Activated naive CD8-positive, alpha-beta T cell treated with anti-CD3 and anti-CD28 coated beads, Interleukin-2, amount 50 U/mL, for 16 hours (primary cell): ENCODE results near the gene RSRP1.

Source experiments
- DNase-seq: peaks from one replicate; pipeline ENCODE4 v3.0.0-alpha.2; 2020; ENCODE audit warnings: low read depth, low spot score

The RSRP1 gene

DNA sequence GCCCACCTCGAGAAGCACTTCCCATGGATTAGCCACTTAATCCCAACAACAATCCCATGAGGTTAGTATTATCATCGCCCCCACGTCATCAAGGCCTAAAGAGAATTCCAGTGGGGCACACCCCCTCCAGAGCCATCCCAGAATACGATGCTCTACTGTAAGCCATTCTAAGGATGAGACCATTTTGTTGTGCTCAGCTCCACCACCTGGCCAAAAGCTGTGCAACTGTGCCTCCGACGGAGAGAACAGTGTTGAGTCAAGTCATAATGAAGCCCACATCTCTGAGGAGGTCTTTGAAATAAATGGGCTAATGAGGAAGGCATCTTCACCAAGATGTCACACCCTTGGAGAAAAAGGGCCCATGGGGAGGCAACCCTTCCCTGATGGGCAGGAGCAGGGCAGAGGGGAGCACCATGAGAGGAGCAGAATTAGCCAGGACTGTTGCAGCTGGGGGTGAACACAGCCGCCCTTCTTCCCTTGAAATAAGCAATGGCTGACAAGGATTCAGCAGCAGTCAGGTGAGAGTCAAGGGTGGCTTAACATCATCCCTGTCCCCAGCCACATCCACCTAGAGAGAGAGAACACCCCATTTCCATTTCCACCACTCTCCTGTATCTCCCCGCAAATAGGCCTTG lies 29.5 kb downstream of the RSRP1 start:
- no peak for DNase-seq

GRCh38 chr1:25217015-25217414 lies 30.2 kb downstream of the RSRP1 start:
- DNase-seq, result no peak

DNA sequence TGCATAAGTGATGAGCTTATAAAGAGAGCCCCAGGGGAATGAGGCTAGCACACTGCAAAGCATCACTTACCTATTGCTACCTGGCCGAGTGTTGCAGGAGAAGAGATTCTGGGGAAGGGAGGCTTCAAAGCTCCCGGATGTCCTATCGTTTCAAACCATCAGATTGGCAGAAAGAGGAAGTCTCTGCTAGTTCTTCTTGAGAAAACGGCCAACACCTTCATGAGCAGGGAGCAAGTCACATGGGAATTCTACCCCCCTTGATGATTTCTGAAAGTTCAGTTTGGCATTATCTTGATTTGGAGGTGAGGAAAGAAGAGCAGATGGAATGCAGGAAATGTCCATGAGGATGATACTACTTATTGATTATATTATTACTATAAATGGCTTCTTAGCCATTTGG lies 31.1 kb downstream of the RSRP1 start:
- no peak for DNase-seq

- no peak for DNase-seq
These were observed 34.5 kb downstream of the RSRP1 start for GRCh38 chr1:25212725-25213124.

DNA sequence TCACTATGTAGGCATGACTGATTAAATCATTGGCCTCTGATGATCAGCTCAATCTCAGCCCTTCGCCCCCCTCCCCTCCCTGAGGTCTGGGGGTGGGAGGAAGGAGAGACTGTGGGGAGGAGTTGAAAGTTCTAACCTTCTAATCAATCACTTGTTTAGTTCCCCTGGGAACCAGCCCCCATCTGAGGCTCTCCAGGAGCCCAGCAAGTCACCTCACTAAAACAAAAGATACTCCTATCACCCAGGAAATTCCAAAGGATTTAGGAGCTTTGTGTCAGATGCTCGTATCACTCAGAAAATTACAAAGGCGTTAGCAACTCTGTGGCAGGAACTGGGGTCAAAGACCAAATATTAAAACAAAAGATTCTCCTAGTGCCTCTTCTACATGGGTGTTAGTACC lies 36.5 kb downstream of the RSRP1 start:
- no peak for DNase-seq

DNA sequence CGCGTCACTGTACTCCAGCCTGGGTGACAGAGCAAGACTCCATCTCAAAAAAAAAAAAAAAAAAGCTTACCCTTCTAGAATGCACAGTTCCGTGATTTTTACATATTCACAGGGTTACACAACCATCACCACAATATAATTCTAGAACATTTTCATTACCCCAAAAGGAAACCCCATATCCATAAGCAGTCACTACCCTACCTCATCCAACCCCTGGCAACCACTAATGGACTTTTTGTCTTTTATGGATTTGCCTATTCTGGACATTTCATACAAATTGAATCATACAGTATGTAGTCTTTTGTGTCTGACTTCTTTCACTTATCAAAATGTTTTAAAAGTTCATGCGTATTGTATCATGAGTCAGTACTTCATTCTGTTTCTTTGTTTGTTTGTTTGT lies 37.7 kb downstream of the RSRP1 start:
- DNase-seq, result no peak

DNA sequence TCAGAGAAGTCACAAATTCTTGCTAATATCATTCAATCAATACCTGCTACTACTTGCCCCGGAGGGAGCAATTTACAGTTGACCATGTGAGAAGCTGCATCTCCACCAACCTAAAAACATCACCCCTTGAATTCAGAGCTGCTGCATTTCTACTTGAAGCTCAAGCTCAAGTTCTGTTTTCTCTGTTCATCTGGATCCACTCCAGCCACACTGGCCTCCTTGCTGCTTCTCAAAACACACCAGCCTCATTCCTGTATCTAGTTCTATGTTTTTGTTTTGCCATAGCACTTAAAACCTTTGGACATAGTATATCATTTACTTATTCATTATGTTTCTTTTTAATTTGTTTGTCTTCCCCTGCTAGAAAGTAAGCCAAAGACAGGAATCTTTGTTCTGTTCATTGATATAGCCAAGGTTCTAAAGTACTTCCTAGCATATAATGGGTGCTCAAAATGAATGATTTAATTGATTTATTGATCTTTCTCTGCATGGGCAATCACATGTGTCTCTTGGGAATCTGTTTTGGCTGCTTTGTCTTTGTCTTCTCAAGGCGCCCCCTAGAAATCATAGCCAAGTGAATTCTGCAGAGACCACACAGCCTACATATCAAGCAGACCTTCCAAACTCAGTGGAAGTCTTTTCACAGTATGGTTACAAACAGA lies 38.6 kb downstream of the RSRP1 start:
- DNase-seq, result no peak

GRCh38 chr1:25208092-25208491 lies 39.2 kb downstream of the RSRP1 start:
- no peak for DNase-seq

DNA sequence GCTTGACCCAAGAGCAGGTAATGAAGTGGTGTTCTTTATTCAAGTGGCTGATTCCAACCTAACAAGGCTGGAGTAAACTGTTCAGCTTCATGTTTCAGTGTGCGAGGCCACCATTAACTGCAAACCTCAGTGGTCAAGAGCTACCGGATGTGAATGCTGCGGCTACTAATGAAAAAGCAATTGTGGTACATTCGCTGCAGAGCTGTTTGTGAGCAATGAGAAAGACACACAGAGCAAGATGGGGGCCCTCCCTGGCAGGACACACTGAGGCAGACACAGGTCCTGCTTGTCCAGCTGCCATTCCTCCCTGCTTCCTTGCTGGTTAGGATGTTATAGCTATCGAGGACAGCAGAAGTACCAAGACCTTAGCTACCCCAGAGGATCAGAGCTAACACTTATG lies 41.1 kb downstream of the RSRP1 start:
- DNase-seq, result no peak

- DNase-seq, result no peak
These were observed 41.5 kb downstream of the RSRP1 start for GRCh38 chr1:25205786-25206185.

- DNase-seq, result no peak
These were observed 42.3 kb downstream of the RSRP1 start for GRCh38 chr1:25204797-25205480.

DNA sequence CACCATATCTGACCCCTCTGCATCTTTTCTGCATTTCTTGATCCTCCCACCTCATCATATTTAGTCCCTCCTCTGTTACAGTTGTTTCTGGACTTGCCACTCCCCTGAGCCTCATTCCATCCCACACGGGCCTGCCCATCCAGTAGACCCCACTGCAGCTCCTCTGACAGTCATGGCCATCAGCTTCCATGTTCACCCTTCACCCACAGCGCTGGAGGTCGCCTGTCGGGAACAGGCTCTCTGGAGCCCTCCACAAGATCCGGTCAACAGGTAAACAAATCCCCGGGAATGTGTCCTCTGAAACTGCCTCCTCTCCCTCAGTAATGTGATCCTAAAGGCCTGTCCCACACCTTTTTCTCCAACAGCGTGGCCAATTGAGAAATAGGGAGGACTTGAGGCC lies 46.2 kb downstream of the RSRP1 start:
- no peak for DNase-seq

GRCh38 chr1:25199819-25200620 lies 47.2 kb downstream of the RSRP1 start:
- no peak for DNase-seq

- no peak for DNase-seq
These were observed 48.5 kb downstream of the RSRP1 start for GRCh38 chr1:25198663-25199252.

- no peak for DNase-seq
These were observed 49.1 kb downstream of the RSRP1 start for GRCh38 chr1:25197982-25198662.

GRCh38 chr1:25197235-25197975 lies 49.8 kb downstream of the RSRP1 start:
- DNase-seq, result no peak

DNA sequence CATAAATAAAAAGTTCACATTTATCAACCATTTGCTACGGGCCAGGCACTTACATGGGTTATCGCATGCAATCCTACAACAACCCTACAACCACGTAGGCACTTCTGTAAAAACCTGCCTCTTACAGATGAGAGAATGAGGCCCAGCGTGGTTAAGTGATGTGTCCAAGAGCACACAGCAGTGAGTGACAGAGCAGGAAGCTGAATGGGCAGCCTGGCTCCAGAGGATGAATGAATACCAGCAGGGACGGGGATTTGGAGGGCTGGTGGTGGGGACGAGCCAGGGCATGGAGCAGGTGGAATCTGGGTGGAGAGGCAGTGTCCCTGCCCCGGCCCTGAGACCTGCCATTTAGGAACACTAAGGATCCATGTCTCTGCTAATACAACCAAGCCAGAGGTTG lies 50.4 kb downstream of the RSRP1 start:
- no peak for DNase-seq

DNA sequence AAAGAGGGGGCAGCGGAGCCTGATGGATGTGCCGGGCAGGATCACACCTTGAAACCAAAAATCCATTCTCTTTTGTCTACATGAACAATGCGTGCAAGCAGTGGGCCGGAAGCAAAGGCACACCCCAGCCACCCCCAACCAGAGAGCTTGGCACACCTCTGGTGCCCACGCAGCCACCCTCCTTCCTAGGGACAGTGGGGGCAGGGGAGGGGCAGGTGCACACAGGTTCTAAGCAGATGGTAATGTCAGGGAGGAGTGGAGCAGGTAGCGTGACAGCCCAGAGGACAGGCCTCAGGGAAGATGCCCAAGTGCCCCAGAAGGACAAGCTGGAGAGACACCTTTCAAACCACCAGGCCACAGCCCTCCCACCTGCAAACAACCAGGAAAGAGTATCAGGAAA lies 51.4 kb downstream of the RSRP1 start:
- no peak for DNase-seq

- no peak for DNase-seq
These were observed 52.7 kb downstream of the RSRP1 start for GRCh38 chr1:25194572-25195020.

DNA sequence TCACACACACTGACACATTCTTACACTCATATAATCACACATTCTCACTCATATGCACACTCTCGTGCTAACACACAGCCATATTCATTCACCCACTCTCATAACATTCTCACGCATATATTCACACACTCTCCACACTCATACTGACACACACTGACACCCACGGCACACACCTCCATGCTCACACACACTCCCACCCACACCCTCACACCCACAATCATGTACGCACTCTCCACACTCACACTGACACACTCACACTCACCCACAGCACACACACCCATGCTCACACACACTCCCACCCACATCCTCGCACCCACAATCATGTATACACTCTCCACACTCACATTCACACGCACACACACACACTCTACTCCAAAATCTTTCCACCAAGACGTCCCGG lies 53.2 kb downstream of the RSRP1 start:
- DNase-seq, result no peak

GRCh38 chr1:25193229-25193628 lies 54.0 kb downstream of the RSRP1 start:
- no peak for DNase-seq
